K562 (cell line): ENCODE results near the gene TNNI2. TPM values are rescaled to one million over a fixed set of nuclear protein-coding genes. Genes with fewer than 3 reads are reported as not detected.
"Not testable (repeated sequence)": the region's sequence is repeated elsewhere in the genome, so short reads cannot be mapped to it uniquely, and the experiment has no call there.

Source experiments
- ATAC-seq: fragments of 200-7000 bp; cut with Tn5 transposase; 3 replicates; pipeline ENCODE4 v1.9.1; 2020; ENCODE audit warnings: moderate library complexity
- BruUV-seq: library from RNA; stranded (reverse); fragments of 400-500 nt; replicated peaks from 2 replicates; lab custom pipeline; 2021; lab: Mats Ljungman, UMichigan
- CTCF ChIA-PET: fragments of 300-600 bp; formaldehyde crosslinking; extraction: SDS; loops from one replicate; lab custom pipeline; 2021; ENCODE audit warnings: low intra/inter-chr PET ratio; lab: Yijun Ruan, JAX
- POLR2A ChIA-PET: fragments of 300-600, 350-650 bp; sonication (Branson Sonifier 250); formaldehyde crosslinking; extraction: SDS; loops from one replicate; lab custom pipeline; 2021; ENCODE audit warnings: antibody characterized with exemption, inconsistent platforms; lab: Yijun Ruan, JAX
- DNase-seq, 4 experiments: peaks; one replicate each; pipeline versions ENCODE4 v3.0.0 to v3.0.0-alpha.2; 2011 to 2018; ENCODE audit warnings: low spot score in 3 of 4, mixed read lengths in 3 of 4; ENCODE audit errors: extremely low read depth in 1 of 4
- FAIRE-seq: peaks from 2 replicates; lab custom pipeline; 2011; peaks lifted over from hg19 to GRCh38; lab: Jason Lieb, UNC
- H2AFZ ChIP-seq: 2 replicates; pipeline ENCODE4 v1.6.0; 2011; ENCODE audit warnings: low read depth, low read length, control low read depth, inconsistent platforms
- H3K27ac ChIP-seq: fragments of 200-600 bp; 3 replicates; pipeline ENCODE4 v1.8.0; 2011; ENCODE audit warnings: low read depth, mild to moderate bottlenecking, control low read depth, inconsistent platforms, low read length, moderate library complexity, mixed read lengths; ENCODE audit errors: extremely low read depth
- H3K27me3 ChIP-seq, 2 experiments: fragments of 300-600 bp in 1 of 2; 2 replicates in 1 of 2; 3 replicates in 1 of 2; pipeline versions ENCODE4 v1.6.0 to v1.8.0; 2011; ENCODE audit warnings: inconsistent platforms in 2 of 2, low read length in 2 of 2, mild to moderate bottlenecking in 1 of 2, mixed read lengths in 1 of 2, moderate library complexity in 1 of 2; ENCODE audit not compliant: control insufficient read depth in 2 of 2, insufficient read depth in 2 of 2
- H3K36me3 ChIP-seq: fragments of 300-600 bp; 3 replicates; pipeline ENCODE4 v1.8.0; 2011; ENCODE audit warnings: mild to moderate bottlenecking, low read length, inconsistent platforms; ENCODE audit not compliant: control insufficient read depth, insufficient read depth
- H3K4me1 ChIP-seq, 2 experiments: fragments of 200-600 bp in 1 of 2; replicated peaks in 1 of 2; 2 replicates in 1 of 2; 3 replicates in 1 of 2; pipeline versions ENCODE4 v1.5.1 to v1.8.0; 2011; ENCODE audit warnings: inconsistent platforms in 2 of 2, low read length in 2 of 2, mild to moderate bottlenecking in 1 of 2, mixed read lengths in 1 of 2, moderate library complexity in 1 of 2; ENCODE audit not compliant: control insufficient read depth in 2 of 2, insufficient read depth in 2 of 2
- H3K4me2 ChIP-seq: 2 replicates; pipeline ENCODE4 v1.6.1; 2011; ENCODE audit warnings: low read length, control low read depth, inconsistent platforms, mixed read lengths; ENCODE audit not compliant: insufficient read depth
- H3K4me3 ChIP-seq: fragments of 200-600 bp; sonication (generic), shearing (Covaris generic); 2 replicates; pipeline ENCODE4 v1.5.1; 2016; ENCODE audit warnings: control low read depth, inconsistent platforms
- H3K79me2 ChIP-seq: fragments of 200-600 bp; 3 replicates; pipeline ENCODE4 v1.8.0; 2011; ENCODE audit warnings: low read length, inconsistent platforms; ENCODE audit not compliant: control insufficient read depth, insufficient read depth
- H3K9ac ChIP-seq, 2 experiments: 2 replicates each; pipeline versions ENCODE4 v1.6.0 to v1.6.1; 2011; ENCODE audit warnings: low read depth in 2 of 2, low read length in 2 of 2, control low read depth in 1 of 2, inconsistent platforms in 1 of 2, mild to moderate bottlenecking in 1 of 2, mixed read lengths in 1 of 2; ENCODE audit not compliant: insufficient read depth in 1 of 2
- H3K9me1 ChIP-seq: one replicate; pipeline ENCODE4 v1.6.0; 2011; ENCODE audit warnings: inconsistent platforms, mild to moderate bottlenecking, low read length, moderate library complexity; ENCODE audit not compliant: control insufficient read depth, insufficient read depth
- H3K9me3 ChIP-seq: replicated peaks from 2 replicates; pipeline ENCODE4 v1.5.1; 2011; ENCODE audit warnings: low read depth, low read length, inconsistent platforms; ENCODE audit not compliant: control insufficient read depth, insufficient read depth
- H4K20me1 ChIP-seq: replicated peaks from 2 replicates; pipeline ENCODE4 v1.6.1; 2011; ENCODE audit warnings: low read length, inconsistent platforms, mixed read lengths; ENCODE audit not compliant: control insufficient read depth, insufficient read depth
- NRF1 ChIP-seq, 2 experiments: fragments of 450-650 bp; IDR thresholded peaks in 1 of 2; conservative IDR thresholded peaks in 1 of 2; 2 replicates each; pipeline ENCODE4 v1.6.1; 2014; ENCODE audit warnings: mild to moderate bottlenecking in 2 of 2
- TAF15 ChIP-seq: fragments of 200-400 bp; formaldehyde crosslinking; IDR thresholded peaks from 2 replicates; pipeline ENCODE4 v1.6.1; 2017; ENCODE audit warnings: mild to moderate bottlenecking, low read depth, low read length, moderate library complexity
- WGBS: fragments of 100-300 bp; shearing (Covaris generic); methylation state at CpG from one replicate; pipeline ENCODE4 v1.1.6; 2016; ENCODE audit warnings: low coverage, mixed read lengths; ENCODE audit not compliant: insufficient coverage; ENCODE audit errors: missing lambda C conversion rate; 5-methylcytosine and 5-hydroxymethylcytosine counted together
- in situ Hi-C: fragments of 300-500 bp; cut with MboI; formaldehyde crosslinking; loops from 4 replicates; pipeline ENCODE4 v1.15.0; 2018; ENCODE audit warnings: inconsistent platforms, mixed read lengths
- intact Hi-C: fragments of 100-400 bp; cut with micrococcal nuclease; formaldehyde crosslinking; loops from 2 replicates; pipeline ENCODE4 v1.14.2; 2022
- polyA plus RNA-seq, 8 experiments: library from polyadenylated mRNA; depleted of rRNA in 4 of 8; stranded (reverse) in 5 of 8; unstranded in 3 of 8; fragments of >200 nt; fragmentation: Nextera tagmentation in 2 of 8; fragmentation: Illumina TruSeq in 1 of 8; extraction: Ambion mirVana in 2 of 8; extraction: Trizol in 1 of 8; gene quantifications; 2 replicates each; pipeline versions ENCODE4 v1.2.1 to v1.2.3, GENCODE V29; 2011 to 2014; ENCODE audit warnings: inconsistent platforms in 1 of 8, missing spikeins in 1 of 8
- total RNA-seq, 7 experiments: library from RNA; depleted of rRNA in 6 of 7; stranded (reverse); fragments of >200 nt in 6 of 7; fragmentation: Illumina TruSeq in 2 of 7; extraction: Trizol in 2 of 7; gene quantifications; 2 replicates each; pipeline versions ENCODE4 v1.2.1 to v1.2.3, GENCODE V29; 2011 to 2021; ENCODE audit warnings: low replicate concordance in 1 of 7

The TNNI2 gene
- total and polyA plus RNA-seq, 9 of the 15 experiments (the other 6 are each of a cell fraction or from before 2014, with no cell fraction given): not detected

DNA sequence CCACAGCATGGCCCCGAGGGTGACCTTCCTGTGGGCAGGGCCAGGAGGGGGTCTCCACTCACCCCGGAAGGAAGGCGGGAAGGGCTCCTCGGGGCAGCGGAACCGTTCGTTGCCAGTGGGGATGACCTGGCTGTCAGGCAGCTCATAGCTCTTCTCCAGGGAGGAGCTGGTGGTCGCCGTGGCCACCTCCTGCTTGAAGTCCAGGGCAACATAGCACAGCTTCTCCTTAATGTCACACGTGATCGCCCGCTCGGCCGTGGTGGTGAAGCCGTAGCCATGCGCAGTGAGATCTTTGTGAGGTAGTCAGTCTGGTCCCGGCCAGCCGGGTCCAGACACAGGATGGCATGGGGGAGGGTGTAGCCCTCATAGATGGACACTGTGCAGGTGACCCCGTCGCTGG lies 35.5 kb upstream of the TNNI2 start:
- Histone ChIP-seq H3K4me1 (peaks cover 0 to 4% of the 10 kb centered on the region in 2 experiments; a peak in 1 of 5 replicates), H4K20me1 (peaks cover 2% of the 10 kb centered on the region; the same call in 1 of the 2 replicates), H3K79me2 (no peaks in the 10 kb centered on the region), H2AFZ (no peak overlapping the region), H3K36me3 (no peaks in the 10 kb centered on the region), H3K4me2 (no peak overlapping the region), H3K9me3 (no peaks in the 10 kb centered on the region), H3K27ac (no peak overlapping the region), H3K9ac (no peak overlapping the region), H3K9me1 (no peaks in the 10 kb centered on the region), H3K4me3 (no peak overlapping the region), H3K27me3 (peaks cover 40 to 49% of the 10 kb centered on the region in 2 experiments; a peak in 4 of 5 replicates)
- in situ Hi-C loops: no loop called here
- ChIA-PET CTCF (no interaction called here), POLR2A (no interaction called here)
- ATAC-seq (no peak), DNase-seq (no peak), FAIRE-seq (no peak)
- peak in 1 of 2 experiments; percentile 38; a peak in 1 of 4 replicates for TF ChIP-seq NRF1 (conservative IDR thresholded peaks at IDR 0.05 in 1 of 2, IDR thresholded peaks at IDR 0.05 in 1 of 2)
- TF ChIP-seq TAF15: no peak
- intact Hi-C loops: no loop called here
- no TSS peak for BruUV-seq
- 8% methylated on average over 20 of the region's 20 CpGs for WGBS

DNA sequence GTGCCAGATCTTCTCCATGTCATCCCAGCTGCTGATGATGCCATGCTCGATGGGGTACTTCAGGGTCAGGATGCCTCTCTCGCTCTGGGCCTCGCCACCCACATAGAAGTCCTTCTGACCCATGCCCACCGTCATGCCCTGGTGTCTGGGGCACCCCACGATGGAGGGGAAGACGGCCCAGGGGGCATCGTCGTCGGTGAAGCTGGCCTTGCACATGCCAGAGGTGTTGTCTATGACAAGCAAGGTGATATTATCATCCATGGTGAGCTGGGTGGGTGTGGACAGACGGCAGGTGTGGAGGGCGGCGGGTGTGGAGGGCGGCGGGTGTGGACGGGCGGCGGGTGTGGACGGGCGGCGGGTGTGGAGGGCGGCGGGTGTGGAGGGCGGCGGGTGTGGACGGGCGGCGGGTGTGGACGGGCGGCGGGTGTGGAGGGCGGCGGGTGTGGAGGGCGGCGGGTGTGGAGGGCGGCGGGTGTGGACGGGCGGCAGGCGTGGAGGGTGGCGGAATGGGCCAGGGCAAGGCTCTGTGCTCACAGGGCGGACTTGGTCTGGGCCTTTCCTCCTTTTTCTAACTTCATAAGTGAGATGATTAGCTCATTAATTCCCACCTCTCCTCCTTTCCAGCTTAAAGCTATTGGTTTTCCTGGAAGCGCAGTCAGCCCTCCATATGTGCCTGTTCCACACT lies 34.8 kb upstream of the TNNI2 start:
- 3% methylated on average over 11 of the region's 42 CpGs for WGBS
- H3K27me3 ChIP-seq: peaks cover 38 to 49% of the 10 kb centered on the region in 2 experiments; a peak in 4 of 5 replicates
- BruUV-seq, ATAC-seq, H2AFZ ChIP-seq, H3K79me2 ChIP-seq, in situ Hi-C loops, H3K36me3 ChIP-seq, H3K4me1 ChIP-seq, FAIRE-seq, POLR2A ChIA-PET, H3K4me3 ChIP-seq, H3K9me1 ChIP-seq, H3K4me2 ChIP-seq, H3K27ac ChIP-seq, intact Hi-C loops, CTCF ChIA-PET, DNase-seq, H3K9ac ChIP-seq, H4K20me1 ChIP-seq, H3K9me3 ChIP-seq: not testable (repeated sequence)
